ENCODE results near the gene TMBIM1. TPM values are rescaled to one million over a fixed set of nuclear protein-coding genes. Genes with fewer than 3 reads are reported as not detected.
A peak's percentile ranks its signal among the peaks of the same experiment; 100 is the strongest.

The TMBIM1 gene
- total RNA-seq, 6 experiments from 2014 or later: 101 to 160 (median 126) TPM

- Histone ChIP-seq H3K36me3 (peaks cover 10 to 56% (median 34%) of the 10 kb centered on the region in 4 donors), H3K27ac (peak overlapping the region in 2 of 3 donors; percentile 15 to 99), H3K4me3 (no peak overlapping the region), H3K9me3 (no peaks in the 10 kb centered on the region), H3K4me1 (peaks cover 2 to 54% (median 33%) of the 10 kb centered on the region in 4 donors), H3K27me3 (no peaks in the 10 kb centered on the region)
- intact Hi-C loops (cut with DNase I): no loop called here
- no peak for DNase-seq
- 30% methylated on average over 2 of the region's 3 CpGs for WGBS (ENCODE audit: insufficient coverage, low coverage, low lambda C conversion rate, missing lambda C conversion rate)
- peak in 2 of 4 donors; percentile 14 to 25 for ATAC-seq
- TF ChIP-seq POLR2A (IDR thresholded peaks at IDR 0.05) (no peak), CTCF (IDR thresholded peaks at IDR 0.05) (no peak)
Observed at GRCh38 chr2:218281449-218281848, 10.9 kb downstream of the TMBIM1 start.

GRCh38 chr2:218280260-218280870 is 11.9 kb downstream of the TMBIM1 start:
- WGBS (ENCODE audit: insufficient coverage, low coverage, low lambda C conversion rate, missing lambda C conversion rate): 86% methylated on average over 8 of the region's 14 CpGs
- no peaks in the 10 kb centered on the region for H3K27me3 ChIP-seq
- TF ChIP-seq CTCF (IDR thresholded peaks at IDR 0.05) (no peak), POLR2A (IDR thresholded peaks at IDR 0.05) (no peak)
- H3K4me3 ChIP-seq: no peak overlapping the region
- no peaks in the 10 kb centered on the region for H3K9me3 ChIP-seq
- peak in 1 of 3 donors; percentile 33 for DNase-seq
- intact Hi-C loops (cut with DNase I): no loop called here
- no peak for ATAC-seq
- H3K27ac ChIP-seq: no peak overlapping the region
- peaks cover 2 to 43% (median 28%) of the 10 kb centered on the region in 4 donors for H3K4me1 ChIP-seq
- H3K36me3 ChIP-seq: peaks cover 15 to 66% (median 41%) of the 10 kb centered on the region in 4 donors

GRCh38 chr2:218278531-218279360 is 13.6 kb downstream of the TMBIM1 start:
- H3K4me1 ChIP-seq: peaks cover 0 to 27% (median 13%) of the 10 kb centered on the region in 4 donors
- 38% methylated on average over 1 of the region's 16 CpGs for WGBS (ENCODE audit: insufficient coverage, low coverage, low lambda C conversion rate, missing lambda C conversion rate)
- ATAC-seq (no peak), DNase-seq (no peak)
- H3K4me3 ChIP-seq: no peak overlapping the region
- H3K27me3 ChIP-seq: no peaks in the 10 kb centered on the region
- intact Hi-C loops (cut with DNase I): no loop called here
- peaks cover 20 to 78% (median 57%) of the 10 kb centered on the region in 4 donors for H3K36me3 ChIP-seq
- H3K27ac ChIP-seq: no peak overlapping the region
- no peaks in the 10 kb centered on the region for H3K9me3 ChIP-seq
- TF ChIP-seq POLR2A (IDR thresholded peaks at IDR 0.05) (no peak), CTCF (IDR thresholded peaks at IDR 0.05) (no peak)

GRCh38 chr2:218277921-218278320 is 14.4 kb downstream of the TMBIM1 start:
- intact Hi-C loops (cut with DNase I): no loop called here
- Histone ChIP-seq H3K27ac (no peak overlapping the region), H3K9me3 (no peaks in the 10 kb centered on the region), H3K4me1 (peaks cover 0 to 22% (median 11%) of the 10 kb centered on the region in 4 donors), H3K4me3 (no peak overlapping the region), H3K27me3 (no peaks in the 10 kb centered on the region), H3K36me3 (peaks cover 20 to 81% (median 57%) of the 10 kb centered on the region in 4 donors)
- no peak for TF ChIP-seq POLR2A (IDR thresholded peaks at IDR 0.05)
- TF ChIP-seq CTCF (IDR thresholded peaks at IDR 0.05): no peak
- WGBS (ENCODE audit: insufficient coverage, low coverage, low lambda C conversion rate, missing lambda C conversion rate): 47% methylated on average over 3 of the region's 7 CpGs
- DNase-seq: no peak
- no peak for ATAC-seq

All from right lobe of liver (tissue), 6 donors.